GM18502 (cell line): Measurements from ENCODE around the gene TRIM8.

Source experiments
- ATAC-seq: cut with Tn5 transposase; IDR thresholded peaks from one replicate; pipeline ENCODE4 v1.9.1; 2021; ENCODE audit warnings: mild to moderate bottlenecking; ENCODE audit not compliant: unreplicated experiment, poor library complexity

The TRIM8 gene

DNA sequence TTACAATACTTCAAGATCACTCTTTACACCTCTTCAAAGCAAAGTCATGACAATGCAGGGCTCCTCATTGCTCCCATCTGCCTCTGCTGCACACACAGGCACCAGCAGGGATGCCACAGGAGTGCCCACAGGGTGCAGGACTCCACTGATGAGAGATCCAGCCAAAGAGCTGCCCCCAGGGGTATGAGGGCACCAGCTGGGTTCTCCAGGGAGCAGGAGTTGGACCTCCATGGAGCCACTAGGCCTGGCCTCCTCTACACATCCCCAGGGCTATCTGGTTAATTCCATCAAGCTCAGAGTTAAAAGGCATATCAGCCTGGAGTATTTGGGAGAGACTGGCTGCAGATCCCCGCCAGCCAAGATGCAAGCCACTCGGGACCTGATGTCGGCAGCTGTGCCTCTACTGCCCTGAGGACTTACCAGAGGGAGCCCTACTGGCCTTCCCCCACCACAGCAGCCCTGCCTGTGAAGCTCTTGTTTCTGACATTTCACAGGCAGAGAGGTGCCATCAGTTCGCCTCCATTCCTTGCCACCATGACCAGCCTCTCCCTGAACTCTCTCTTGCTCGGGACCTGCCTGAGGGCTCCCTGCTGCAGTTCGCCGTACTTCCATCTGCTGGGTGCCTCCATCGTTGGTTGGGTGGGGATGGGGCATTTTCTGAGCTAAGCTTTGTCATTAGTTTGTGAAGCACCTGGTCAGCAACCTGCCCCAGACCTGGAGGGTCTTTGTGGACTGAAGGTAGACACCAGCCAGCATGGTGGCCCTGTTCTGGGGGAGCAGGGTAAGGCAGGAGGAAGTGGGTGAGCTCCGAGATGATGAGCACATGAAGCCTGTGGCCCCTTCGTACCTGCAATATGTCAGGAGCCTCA lies 12.5 kb upstream of the TRIM8 start:
- ATAC-seq = no peak

DNA sequence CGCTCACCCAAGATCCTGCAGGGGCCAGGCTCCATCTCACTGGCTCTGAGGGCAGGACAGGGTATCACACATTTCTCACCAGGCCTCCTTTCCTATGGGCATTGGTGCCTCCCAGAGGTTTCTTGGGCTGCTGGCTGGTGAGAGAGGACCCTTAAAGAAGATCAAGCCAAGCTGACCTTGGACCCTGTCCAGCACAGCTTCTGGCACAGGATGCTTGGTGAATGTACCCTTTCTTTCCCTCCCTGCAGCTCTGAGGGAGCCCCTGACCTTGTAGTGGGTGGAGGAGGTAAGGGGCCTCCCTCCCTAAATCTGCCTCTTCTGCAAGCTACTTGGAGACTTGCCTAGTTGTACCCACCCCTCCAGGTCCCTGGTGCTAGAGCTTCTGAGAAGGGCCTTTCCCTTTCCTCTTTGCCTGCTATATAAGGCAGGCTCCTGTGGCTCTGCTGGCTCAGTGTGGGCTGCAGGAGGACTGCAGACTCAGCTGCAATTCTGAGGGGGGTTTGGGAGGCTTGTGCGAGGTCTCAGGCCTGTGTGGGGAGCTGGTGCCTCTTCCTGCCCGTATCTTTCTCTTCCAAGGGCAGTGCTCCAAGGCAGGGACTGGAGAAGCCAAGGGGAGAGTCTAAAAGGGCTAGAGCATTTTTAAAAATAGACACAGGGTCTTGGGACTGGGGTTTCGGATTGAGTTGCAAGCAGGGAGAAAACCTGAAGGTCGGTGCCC lies 11.7 kb upstream of the TRIM8 start:
- no peak for ATAC-seq

DNA sequence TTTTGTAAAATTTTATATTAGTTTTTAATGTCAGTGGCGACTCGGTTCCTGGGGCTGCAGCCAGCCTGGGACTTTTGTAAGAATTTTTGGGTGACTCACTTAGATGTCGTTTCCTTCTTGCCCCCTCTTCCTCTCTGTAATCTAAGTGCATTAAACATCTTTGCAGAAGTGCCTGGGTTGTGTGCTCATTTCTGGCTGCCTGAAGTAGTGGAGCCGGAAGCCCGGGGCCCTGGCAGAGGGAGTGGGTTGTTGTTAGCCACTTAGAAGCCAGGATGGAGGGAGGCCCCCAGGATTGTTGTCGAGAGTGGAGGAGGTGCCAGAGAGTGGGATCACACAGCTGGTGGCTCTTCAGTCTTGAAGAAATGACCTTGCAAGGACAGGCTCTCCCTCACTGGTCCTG lies 11.0 kb upstream of the TRIM8 start:
- no peak for ATAC-seq

DNA sequence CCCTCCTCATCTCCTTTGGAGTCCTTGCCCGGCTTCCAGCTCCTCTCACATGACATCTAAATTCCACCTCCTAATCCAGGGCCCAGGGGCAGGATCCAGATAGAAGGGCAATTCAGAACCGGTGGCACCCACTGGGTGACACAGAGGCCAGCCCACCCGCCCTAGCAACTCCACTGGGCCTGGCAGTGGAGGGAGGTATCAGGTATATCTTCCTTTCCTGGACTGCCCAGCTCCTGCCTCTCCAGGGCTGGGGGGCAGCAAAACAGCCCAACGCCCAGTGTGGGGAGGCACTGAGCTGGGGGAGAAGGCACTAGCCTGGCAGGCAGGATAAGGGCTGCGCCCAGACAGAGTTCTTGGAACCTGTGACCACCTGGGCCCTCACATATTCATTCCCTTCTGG lies 10.4 kb upstream of the TRIM8 start:
- ATAC-seq = no peak

DNA sequence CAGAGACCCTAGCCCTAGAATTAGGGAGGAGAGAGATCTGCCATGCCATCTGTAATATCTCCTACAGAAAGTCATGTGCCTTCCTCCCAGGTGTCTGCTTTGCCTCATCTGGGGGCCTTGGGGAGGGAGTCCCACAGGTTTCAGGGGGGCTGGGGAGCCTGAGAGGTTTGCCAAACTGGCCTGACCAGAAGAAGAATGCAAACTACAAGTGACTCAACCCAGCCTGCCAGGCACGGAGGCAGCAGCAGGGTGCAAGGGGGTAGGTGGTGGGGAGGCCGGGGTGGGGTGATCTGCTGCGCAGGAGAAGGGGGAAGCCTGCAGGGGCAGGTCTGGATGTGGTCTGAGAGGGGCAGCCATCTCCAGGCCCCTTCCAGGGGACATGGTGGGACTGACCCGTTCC lies 9.6 kb upstream of the TRIM8 start:
- no peak for ATAC-seq

DNA sequence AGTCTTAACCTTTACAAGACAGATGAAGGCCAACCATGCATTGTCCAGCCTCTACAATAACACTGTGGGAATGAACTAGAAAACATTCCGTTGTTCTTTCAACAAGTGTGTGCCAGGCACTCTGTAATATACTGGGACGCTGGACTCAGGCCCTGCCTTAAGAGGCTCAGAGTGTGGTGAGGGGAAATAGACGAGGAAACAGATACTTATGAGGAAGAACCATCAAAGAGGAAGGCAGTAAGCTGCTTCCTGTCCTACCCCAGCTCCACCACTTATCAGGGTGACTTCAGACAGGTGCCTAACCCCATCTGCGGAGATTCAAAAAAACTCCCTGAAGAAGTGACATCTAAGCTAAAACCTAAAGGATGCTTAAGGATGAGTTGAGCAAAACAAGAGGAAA lies 8.9 kb upstream of the TRIM8 start:
- ATAC-seq = no peak

DNA sequence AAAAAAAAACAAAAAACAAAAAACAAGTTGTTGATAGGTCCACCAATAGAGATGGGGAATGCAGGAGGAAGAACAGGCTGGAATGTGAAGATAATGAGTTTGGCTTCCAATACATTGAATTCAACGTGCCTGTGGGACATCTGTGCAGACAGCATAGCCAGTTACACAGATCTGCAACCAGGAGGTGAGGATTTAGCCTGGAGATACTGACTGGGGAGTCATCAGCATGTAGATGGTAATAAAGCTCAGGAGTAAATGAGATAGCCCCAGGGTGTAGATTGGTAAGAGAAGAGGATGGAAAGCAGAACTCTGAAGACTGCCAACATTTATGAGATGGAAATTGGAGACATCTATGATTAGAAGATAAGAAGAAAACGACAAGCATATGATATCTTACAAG lies 4.7 kb upstream of the TRIM8 start:
- ATAC-seq = no peak

DNA sequence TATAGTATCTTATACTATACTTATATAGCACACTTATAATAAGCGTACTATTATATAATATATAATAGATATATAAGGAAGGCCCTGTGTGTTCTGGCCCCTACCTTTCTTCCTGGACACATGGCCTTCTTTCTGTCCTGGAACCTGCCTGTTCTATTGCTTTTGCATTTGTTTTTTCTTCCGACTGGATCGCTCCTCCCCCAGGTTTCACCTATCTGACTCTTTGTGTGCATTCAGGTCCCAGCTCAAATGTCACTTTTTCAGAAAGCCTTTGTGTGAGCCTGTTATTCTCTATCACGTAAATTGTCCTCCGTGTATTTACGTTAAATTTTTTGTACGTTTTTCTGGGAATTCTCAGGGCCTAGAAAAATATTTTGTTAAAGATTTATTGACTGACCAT lies 2.9 kb upstream of the TRIM8 start:
- no peak for ATAC-seq

DNA sequence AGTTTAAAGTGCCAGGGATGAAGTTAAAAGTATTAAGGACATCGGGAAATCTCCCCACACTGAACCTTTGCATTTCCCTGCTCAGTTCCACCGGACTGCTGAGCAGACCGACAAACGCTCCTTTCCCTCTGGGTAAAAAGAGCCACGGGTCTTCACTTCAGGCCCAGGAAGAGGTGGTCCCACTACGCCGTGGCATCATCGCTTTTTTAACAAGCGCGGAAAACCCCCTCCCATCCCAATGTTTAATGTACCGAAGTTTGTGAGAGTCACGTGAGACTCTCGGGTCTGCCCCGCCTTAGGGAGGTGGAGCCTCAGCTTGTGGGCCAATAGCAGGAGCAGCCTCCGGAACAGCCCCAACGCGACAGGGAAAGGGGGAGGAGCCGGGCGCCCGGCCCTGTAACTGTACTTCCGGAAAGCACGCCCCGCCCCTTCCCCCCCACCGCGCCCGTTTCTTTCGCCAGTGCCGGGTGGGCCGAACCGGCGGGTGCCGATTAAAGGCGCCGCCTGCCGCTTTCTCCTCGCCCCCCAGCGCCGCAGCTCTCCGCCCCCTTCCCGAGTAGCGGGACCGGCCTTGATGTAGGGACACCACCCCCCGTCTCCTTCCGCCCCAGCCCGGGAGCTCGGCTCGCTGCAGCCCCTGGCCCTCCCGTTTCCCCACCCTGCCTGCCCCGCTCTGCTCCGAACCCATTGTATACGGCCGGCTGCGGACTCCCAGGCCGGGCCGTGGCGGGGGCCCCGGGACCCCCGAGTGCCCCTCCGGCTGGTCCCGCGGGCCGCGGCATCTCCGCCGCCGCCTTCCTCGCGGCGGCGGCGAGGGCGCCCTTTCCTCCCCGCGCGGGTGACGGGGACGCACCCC lies 2.2 kb upstream of the TRIM8 start:
- ATAC-seq = peak; percentile 55

DNA sequence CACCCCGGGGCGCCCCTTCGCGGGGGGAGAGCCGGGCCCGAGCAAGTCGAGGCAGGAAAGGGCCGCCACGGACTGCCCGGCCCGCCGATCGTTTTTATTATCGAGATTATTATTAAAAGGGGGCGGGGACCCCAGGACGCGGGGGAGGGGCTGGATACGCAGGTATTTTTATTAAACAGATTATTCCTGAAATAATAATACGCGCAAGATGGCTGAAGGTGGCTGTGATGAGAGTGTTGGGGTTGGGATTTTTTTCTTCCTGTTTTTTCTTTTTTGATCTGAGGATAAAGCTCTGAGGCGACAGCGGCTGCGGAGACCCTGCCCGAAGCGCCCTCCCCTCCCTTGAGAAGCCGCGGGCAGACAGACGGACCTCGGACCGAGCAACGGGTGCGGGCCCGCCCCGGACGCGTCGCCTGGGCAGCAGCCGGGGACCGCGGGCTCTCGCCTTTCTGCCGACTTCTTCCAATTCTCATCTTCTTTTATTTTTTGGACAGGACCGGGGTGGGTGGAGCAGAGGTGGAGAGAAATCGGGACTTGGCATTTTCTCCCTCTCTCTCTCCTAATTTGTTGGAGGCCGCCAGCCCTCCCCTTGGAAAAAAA lies 1.4 kb upstream of the TRIM8 start:
- ATAC-seq = no peak

DNA sequence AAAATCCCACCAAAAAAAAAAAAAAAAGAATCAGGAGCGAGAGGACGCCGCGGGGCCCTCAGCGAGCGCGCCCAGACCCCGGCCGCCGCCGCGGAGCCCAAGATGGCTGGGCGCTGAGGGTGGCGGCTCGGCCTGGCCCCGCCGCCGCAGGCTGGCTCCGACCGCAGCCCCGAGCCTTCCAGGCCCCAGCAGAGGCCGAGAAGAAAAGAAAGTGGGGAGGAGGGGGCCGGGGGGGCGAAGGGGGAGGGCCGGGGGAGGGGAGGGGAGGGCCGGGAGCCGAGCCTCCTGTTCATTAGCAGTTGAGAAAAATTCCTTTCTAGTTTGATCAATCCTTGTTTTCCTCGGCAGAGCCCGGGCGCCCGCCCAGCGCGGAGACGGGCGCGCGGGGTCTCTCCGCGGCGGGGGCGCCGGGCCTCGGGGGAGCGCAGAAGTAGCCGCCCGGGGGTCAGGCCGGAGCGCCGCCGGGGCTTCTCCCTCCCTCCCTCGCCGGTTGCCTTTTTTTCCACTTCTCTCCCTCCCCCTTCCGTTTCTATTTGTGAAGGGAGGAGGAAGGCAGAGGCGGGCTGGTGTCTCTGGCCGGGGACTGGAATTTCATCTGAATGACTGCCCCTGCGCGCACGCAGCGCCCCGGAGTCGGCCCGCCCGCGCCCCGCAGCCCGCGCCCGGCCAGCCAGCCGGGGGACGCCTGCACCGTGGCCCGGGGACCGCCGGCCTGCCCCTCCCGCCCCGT lies 778 bp upstream of the TRIM8 start:
- no peak for ATAC-seq

DNA sequence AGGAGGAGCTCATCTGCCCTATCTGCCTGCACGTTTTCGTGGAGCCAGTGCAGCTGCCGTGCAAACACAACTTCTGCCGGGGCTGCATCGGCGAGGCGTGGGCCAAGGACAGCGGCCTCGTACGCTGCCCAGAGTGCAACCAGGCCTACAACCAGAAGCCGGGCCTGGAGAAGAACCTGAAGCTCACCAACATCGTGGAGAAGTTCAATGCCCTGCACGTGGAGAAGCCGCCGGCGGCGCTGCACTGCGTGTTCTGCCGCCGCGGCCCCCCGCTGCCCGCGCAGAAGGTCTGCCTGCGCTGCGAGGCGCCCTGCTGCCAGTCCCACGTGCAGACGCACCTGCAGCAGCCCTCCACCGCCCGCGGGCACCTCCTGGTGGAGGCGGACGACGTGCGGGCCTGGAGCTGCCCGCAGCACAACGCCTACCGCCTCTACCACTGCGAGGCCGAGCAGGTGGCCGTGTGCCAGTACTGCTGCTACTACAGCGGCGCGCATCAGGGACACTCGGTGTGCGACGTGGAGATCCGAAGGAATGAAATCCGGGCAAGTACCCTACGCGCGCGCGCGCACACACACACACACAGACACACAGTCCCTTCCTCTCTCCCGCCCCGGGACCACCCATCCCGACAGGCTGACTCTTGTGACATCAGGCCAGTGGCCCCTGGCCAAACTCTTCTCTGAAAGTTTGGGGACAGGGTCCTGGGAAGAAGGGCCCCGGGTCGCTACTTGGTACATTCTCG lies 538 bp downstream of the TRIM8 start:
- no peak for ATAC-seq

DNA sequence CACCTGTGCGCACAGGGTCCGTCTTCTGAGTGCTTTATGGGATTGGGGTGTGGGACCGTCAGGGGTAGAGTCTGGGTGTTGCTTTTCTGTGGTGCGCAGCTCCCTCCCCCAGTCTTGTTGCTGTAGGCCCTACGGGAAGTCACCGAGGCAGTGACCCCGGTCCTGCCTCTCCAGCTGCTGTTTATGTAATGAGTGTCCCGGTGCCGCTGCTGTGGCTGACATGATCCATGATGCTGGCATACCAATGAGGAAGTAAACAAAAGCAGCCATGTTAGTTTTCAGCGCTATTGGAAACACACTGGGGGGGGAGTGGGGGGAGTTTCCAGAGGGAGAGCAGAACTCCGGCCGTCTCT lies 1.1 kb downstream of the TRIM8 start:
- no peak for ATAC-seq

DNA sequence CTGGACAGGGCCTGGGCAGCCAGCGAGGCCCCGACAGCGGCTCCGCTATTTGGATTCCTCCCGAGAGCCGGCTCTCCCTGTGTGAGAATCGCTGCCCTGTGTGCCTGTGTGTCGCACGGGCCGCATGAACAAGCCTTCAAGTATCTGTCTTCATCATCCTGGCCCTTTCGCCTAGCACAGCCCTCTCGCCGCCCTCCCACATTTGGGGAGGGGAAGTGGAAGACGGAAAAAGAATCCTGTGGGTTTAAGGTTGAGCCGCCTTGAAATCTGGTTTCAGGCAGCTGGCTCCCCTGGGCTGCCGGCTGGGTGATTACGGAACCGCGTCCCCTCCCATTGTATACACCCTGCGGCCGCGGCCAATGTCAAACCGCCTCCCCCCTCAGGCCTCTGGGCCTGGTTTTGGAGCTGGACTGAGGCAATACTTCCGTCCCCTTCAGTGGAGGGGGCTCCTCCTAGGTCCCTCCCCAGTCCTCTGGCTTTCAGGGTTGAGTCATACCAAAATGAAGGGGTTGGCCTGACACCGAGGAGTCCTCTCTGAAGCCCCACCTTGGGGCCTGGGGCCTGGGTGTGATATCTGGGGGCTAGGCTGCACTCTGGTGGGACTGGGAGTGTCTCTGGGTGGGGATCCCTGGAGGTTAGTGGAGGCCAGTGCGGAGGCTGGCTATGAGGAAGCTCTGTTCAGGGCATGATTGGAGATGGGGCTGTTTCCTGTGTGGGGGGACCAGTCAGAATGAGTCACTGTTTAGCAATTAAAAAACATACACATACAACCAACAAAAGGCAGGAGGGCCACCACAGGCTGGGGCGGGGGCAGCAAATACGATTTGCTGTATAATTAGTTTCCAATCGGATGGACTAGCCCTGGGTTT lies 1.7 kb downstream of the TRIM8 start:
- peak; percentile 40 for ATAC-seq

DNA sequence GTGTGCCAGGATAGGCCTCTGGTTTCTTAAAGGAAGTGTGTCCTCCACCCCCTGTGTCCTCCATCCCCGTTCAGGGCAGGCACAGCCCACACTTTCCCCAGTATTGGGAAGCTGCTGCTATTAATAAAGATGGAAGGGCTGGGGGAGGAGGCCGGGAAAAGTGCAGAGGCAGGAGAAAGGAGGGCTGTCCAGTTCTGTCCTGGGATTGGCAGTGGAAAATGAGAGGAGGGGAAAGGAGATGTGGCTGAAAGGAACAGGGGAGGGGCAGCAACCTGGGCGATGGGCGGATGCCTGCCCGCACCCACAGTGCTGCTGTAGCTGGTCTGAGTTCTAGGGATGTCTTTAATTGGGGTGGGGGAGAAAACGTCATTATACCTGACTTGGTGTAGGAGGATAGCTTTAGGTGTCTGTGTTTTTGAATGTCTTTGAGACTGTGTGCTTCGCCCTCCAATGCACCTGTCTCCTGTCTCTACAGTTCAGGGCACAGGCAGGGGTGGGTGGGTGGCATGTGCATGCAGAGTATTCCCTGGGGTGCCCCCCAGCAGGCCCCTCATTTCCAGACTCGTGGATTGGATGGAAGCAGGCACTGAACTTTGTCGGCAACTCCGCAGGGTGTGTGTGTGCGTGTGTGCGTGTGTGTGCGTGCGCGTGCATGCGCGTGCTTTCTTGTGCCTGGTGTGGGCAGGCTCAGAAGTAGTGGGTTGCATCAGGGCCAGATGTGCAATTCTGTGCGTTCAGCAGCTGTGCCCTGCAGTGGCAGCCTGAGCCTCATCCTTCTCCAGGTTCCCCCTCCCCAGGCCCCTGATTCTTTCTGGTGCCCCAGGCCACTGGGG lies 2.5 kb downstream of the TRIM8 start:
- no peak for ATAC-seq

DNA sequence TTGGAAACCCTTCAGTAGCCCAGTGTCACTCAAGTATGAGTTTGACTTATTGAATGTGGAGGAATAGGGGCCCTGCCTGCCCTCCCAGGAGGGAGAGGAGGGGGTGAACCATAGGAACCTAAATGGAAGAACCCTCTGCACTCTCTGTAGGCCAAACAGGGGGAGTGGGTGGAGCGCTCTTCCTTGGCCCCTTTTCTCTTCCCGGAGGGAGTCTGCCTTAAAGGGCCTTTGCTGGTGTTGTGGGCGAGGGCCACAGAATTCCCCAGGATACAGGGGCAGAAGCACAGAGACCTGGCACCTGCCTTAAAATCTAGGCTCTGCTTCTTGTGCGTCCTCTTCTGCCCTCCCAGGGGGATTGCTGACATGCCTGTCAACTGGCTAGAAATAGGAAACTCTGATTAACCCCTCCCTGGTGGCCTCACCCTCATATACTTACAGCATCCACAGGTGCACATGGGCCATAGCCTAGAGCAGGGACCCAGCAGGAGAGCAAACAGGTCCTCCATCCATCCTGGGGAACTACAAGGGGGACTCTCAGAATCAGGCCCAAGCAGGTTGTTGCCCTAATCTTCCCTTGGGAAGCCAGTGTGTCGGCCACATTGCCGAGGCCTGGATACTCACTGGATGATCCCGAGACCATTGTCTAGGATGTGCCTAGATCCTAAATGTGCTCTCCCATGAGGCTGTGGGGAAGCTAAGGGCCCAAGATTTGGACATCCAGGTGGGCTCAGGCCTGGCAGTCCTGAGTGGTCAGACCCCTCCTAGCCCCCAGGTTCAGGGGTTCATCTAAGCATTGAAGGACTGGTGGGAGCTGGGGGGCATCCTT lies 3.4 kb downstream of the TRIM8 start:
- ATAC-seq = no peak
